ENCODE data around the gene TTC31. TPM values are rescaled to one million over a fixed set of nuclear protein-coding genes. Genes with fewer than 3 reads are reported as not detected.
A peak's percentile ranks its signal among the peaks of the same experiment; 100 is the strongest.
"Not testable (repeated sequence)": the region's sequence is repeated elsewhere in the genome, so short reads cannot be mapped to it uniquely, and the experiment has no call there.

The TTC31 gene
- total RNA-seq = 10 to 100 TPM; 30.3 to 35.0 TPM

DNA sequence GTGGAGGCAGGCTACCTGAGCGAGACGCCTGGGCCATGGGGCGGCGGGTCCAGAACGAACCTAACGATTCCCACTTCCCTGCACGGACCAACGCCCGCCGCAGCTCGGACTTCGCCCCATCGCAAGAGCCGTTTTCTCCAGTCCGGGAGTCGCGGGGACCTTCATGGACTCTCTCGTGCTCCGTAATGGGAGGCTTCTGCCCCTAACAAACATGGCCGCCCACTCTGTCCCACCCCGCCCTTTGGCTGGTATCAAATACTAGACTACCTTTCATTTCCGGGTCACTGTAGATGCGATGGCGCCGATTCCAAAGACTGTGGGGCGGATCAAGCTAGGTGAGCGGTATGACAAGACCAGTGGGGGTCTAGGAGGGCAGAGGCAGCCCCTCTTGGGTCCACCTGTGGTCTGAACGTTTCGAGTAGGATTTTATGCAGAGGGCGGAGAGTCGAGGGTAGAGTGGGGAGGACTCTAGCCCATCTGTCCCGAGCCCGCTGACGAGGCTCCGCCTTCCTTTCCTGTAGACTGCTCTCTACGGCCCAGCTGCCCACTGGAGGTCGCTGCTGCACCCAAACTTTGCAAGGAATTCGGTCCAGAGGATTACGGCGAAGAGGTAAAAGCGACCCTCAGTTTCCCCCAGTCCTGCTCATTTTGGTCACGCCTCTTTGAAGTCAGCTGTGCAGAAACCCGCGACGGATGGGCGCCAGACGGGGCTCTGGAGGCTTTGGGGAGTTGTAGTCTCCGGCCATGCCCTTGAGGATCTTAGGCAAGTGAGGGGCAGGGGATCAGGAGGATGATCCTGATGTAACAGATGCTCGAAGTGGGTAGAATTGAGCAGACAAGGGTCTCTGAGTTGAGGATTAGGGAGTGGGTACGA, at the start of gene TTC31, which contains the start of gene CCDC142:
TTC31 (plus strand) TSS at position 281 of the 874 bp plus-strand sequence; CDS start at position 296, 15 bp downstream.
CCDC142 (minus strand) TSS at position 198 of the 874 bp plus-strand sequence; CDS start at position 37, 161 bp downstream.
- H3K27ac Mint-ChIP-seq = peak within 1 kb of the TSS; percentile 87 to 97
- DNase-seq (ENCODE audit: low spot score in 2 of 2) (peak; percentile 89 to 93), ATAC-seq (peak; percentile 93 to 94)

DNA sequence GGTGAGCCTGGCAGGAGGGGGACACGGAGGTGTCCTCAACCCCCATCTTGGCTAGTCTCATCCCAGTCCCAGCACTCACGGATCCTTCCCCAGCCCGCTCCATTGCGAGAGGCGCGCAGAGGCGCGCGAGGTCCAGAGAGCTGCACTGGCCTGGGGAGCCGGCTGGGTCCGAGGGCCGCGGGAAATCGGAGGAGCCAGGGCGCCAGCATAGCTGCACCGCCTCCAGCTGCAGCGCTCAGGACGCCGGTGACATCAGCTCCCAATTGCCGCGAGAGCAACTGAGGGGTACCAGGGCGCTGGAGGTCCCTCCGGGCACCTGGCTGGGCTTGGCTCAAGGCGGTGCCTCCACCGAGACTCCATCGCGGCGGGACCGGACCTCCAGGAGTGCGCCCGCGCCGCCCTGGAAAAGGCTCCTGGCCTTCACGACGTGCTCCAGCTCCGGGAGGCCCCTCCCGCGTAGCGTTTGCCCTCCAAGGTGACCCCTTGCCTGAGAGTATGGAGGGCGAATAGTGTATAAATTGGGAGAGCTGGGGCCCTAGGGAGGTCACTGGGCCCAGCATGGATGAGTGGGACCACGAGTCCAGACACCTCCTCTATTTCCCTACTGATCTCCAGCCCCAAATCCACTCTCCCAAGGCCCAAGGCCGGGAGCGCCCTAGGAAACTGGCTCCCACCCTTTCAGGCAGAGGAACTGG, 46.6 kb upstream of the TTC31 start:
- no peak overlapping the region for H3K27ac Mint-ChIP-seq
- H3K9me3 Mint-ChIP-seq = no peaks in the 10 kb centered on the region
- H3K36me3 Mint-ChIP-seq = no peaks in the 10 kb centered on the region
- no peak for ATAC-seq
- no peak for DNase-seq (ENCODE audit: low spot score in 2 of 2)

More for the DNA sequence above, at the start of gene TTC31, which contains the start of gene CCDC142:
- H3K9me3 Mint-ChIP-seq = no peaks in the 10 kb centered on the region
- H3K36me3 Mint-ChIP-seq = peaks cover 17 to 24% of the 10 kb centered on the region in 2 donors

DNA sequence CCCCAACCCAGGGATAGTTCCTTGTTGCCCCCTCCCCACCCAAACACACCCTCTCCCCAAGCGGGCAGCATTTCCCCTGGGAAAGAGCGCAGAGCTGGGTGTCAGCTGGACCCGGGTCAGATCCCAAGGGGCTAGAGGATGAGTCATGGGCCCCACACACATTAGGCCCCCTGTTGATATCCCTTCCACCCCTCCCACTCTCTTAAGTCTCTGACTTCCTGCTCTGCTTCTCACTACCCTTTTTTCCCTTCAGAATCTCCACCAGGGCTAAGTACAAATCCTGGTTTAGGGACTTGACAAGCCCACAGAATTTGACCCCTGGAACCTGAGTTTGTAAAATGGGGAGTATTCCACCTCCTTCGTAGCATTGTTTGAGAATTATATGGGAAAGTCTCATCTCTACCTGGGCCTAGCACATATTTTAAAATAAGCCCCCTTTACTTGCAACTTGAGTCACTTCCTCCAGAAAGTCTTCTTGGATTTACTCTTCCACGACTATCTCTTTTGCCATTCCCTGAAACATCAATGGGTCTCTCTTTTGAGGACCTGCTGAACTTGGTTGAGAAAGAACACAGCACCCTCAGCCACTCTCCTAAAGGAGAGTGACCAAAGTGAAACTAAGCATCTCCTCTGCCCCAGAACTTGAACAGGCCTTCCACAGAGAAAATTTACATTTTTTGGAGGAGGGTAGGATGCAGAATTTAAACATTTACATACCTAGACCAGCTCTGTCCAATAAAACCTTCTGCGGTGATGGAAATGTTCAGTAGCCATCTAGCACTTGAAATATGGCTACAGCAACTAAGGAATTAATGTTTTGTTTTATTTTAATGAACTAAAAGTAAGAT, 45.8 kb upstream of the TTC31 start:
- DNase-seq (ENCODE audit: low spot score in 2 of 2) (no peak), ATAC-seq (no peak)
- Mint-ChIP-seq H3K9me3 (no peaks in the 10 kb centered on the region), H3K27ac (no peak overlapping the region), H3K36me3 (peaks cover 0 to under 1% of the 10 kb centered on the region in 2 donors)

DNA sequence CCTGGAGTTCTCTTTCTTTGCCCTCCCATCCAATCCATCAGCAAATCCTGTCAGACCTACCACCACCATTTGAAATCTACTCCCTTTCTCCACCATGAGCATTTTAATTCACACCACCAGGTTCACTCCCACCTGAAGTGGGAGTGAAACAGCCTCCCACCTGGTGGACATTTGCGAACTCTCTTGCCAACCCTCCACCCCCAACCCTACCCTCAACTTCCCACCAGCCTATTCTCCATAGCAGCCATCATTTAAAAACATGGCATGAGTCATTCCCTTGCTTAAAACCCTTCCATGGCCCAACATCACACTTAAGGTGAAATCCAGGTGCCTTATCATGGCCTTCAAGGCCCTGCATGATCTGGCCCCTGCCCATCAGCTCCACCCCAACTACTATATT, 44.6 kb upstream of the TTC31 start:
- no peaks in the 10 kb centered on the region for H3K9me3 Mint-ChIP-seq

DNA sequence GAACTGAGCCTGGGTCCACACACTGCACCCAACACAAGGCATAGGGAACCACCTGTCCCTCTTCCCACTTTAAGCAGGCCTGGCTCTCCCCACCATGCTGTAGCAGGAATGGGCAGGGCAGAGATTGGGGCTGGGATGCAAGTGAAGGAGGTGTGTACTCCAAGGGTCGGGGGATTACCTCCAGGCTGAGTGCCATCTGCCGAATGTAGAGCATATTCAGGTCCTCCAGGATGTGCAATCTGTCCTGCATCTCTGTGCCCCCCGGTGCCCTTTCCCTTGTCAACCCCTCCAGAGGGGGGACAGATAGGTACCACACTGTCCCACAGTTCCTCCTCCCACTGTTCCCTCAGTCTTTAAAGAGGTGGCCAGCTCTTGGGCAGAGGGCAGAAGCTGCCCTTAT, 43.5 kb upstream of the TTC31 start:
- Mint-ChIP-seq H3K36me3 (peaks cover 0 to 5% of the 10 kb centered on the region in 2 donors), H3K9me3 (no peaks in the 10 kb centered on the region), H3K27ac (no peak overlapping the region)
- ATAC-seq (no peak), DNase-seq (ENCODE audit: low spot score in 2 of 2) (no peak)

More for the DNA sequence above, 44.6 kb upstream of the TTC31 start:
- ATAC-seq = no peak
- DNase-seq (ENCODE audit: low spot score in 2 of 2) = no peak
- Mint-ChIP-seq H3K36me3 (peaks cover 0 to 5% of the 10 kb centered on the region in 2 donors), H3K27ac (no peak overlapping the region)

DNA sequence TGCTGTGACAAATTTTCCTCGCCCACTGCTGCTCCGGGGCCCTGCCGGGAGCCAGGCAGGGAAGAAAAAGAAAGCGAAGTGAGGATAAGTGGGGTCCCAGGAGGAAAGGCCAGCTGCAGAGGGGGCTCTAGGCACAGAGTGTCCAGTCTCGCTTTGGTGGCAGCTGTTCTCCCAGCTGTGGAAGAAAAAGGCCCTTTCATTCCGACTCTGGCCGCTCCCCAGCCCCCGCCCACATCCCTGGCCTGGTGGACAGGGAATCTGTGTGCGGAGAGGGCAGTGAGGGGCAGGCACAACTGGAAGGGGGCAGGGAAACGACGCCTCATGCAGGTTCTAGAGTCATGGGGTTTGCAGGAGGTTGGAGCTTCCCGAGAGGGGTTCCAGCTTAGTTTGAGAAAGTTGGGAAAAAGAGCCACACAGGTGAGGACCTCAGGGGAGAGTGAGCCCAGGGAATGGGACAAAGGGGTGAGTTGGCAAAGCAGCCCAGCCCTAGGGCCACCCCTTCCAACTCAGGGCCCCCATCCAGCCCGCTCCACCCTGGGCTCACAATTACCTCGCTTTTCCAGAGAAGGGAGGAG, 43.0 kb upstream of the TTC31 start:
- peaks cover 0 to 5% of the 10 kb centered on the region in 2 donors for H3K36me3 Mint-ChIP-seq
- no peak overlapping the region for H3K27ac Mint-ChIP-seq
- DNase-seq (ENCODE audit: low spot score in 2 of 2) (no peak), ATAC-seq (no peak)
- H3K9me3 Mint-ChIP-seq = no peaks in the 10 kb centered on the region

DNA sequence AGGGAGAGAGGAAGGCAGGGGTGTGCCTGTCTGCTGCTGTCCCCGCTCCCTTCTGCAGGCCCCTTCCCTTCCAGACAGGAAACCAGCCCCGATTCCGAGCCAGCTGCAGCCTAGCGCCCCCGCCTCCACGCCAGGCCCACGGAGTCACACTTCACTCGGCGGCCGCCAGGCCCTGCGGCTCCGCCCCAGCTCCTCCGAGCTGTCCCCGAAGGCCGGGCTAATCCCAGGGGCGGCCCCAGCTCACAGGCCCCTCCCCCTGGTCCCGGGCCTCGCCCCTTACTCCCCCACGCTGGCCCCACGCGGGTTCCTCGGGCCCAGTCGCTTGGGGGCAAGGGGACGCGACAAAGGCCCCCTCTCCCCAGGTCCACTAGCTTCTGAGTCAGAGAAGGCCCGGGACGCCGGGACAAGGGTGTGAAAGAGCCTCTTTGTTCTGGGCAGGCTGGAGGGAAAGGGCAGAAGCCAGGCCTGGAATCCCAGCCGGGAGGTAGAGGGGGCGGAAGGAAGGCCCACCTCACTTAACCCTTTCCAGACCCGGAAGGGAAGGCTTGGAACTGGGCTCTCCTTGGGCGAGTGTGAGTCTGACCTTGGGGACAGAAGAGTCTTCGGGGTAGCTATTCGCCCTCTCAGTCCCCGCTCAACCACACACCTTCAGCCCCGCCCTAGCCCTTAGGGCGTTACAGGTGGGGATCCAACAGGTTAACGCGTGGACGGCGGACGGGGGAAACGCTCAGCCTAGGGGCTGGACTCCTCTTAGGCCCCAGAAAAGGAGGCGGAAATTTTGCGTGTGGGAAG, 42.3 kb upstream of the TTC31 start:
- Mint-ChIP-seq H3K9me3 (no peaks in the 10 kb centered on the region), H3K36me3 (peaks cover 0 to 5% of the 10 kb centered on the region in 2 donors), H3K27ac (peak overlapping the region in 1 of 2 donors; percentile 14)
- DNase-seq (ENCODE audit: low spot score in 2 of 2) = peak in 1 of 2 donors; percentile 59
- ATAC-seq = peak; percentile 58 to 90

DNA sequence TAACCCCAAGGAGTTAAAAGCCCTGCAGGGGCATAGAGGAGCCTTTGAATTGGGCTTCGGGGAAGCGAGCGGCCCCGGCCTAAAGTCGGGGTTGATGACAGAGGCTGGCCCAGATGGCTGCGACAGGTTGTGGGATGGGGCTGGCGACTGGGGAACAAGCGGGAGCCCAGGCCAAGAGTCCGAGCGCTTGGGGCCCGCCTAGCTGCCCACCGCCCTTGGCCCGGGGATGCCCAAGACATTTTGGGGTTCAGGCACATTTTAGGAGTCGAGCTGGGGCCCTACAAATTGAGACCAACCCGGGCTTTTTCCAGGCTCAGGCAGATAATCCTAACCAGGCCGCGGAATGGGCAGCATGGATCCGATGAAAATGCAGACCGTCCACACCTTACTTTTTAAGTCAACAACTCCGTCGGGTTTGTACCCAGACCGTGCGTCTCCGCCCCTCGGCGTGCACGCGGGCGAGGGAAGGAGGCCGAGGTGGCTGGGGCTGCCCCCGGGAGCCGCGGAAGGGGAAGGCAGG, 41.7 kb upstream of the TTC31 start:
- Mint-ChIP-seq H3K27ac (no peak overlapping the region), H3K36me3 (peaks cover 0 to 5% of the 10 kb centered on the region in 2 donors), H3K9me3 (no peaks in the 10 kb centered on the region)
- ATAC-seq (no peak), DNase-seq (ENCODE audit: low spot score in 2 of 2) (no peak)

DNA sequence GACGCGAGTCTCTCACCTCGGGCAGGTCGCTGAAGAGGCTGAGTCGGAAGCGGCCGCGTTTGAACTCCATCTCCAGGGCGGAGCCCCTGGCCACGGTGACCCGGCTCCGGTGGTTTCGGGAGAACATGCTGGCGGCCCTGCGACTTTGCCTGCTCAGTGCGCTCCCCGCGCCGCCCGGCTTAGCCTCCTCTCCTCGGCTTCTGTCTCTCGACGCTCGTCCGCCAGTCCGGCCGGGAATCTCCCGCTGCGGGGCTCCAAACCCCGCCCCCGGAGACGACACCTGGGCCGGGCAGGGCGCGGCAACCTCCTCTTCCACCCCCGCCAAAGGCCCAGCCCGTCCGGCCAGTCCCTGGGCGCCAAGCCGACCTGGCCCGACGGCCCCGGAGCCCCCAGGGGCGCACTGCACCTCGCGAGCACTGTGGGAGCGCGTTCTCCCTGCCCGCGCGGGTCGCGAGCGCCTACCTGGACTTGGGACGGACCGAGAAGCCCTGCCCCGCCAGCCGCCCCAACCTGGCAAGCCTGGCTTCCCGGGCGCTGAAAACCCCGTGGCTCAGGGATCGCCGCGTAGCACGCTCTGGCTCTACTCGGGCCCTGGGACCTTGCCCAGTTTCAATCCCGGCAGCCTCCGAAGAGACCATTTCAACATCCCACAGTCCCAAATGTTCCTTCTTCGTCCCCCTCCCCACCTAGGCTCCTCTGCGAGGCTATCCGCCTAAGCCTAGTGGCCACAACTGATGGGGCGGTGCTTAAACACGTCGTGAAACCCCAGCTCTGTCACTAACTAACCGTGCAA, 41.0 kb upstream of the TTC31 start, which contains the start of gene RTKN:
RTKN (minus strand) TSS at position 248 of the 793 bp plus-strand sequence; CDS start at position 127, 121 bp downstream.
- H3K9me3 Mint-ChIP-seq = no peaks in the 10 kb centered on the region
- no peak for DNase-seq (ENCODE audit: low spot score in 2 of 2)

DNA sequence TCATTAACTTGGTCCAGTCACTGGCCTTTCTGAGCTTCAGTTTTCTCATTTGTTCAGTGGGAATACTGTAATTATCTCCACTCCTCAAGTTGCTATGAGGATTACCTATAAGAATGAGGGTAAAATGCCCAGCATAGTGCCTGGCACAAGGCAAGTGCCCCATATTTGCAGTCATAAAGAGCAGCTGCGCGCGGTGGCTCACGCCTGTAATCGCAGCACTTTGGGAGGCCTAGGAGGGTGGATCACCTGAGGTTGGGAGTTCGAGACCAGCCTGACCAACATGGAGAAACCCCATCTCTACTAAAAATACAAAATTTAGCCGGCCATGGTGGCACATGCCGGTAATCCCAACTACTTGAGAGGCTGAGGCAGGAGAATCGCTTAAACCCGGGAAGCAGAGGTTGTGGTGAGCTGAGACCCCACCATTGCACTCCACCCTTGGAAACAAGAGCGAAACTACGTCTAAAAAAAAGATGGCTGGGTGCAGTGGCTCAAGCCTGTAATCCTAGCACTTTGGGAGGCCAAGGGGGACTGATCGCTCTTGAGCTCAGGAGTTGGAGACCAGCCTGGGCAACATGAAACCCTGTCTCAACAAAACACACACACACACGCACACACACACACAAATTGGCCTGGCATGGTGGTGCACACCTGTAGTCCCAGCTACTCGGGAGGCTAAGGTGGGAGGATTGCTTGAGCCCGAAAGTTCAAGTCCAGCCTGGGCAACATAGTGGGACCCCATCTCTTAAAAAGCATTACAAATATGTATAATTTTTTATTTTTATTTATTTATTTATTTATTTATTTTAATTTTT, 40.2 kb upstream of the TTC31 start:
- H3K36me3 Mint-ChIP-seq; DNase-seq (ENCODE audit: low spot score in 2 of 2); H3K9me3 Mint-ChIP-seq; H3K27ac Mint-ChIP-seq; ATAC-seq: not testable (repeated sequence)

More for the DNA sequence above, 41.0 kb upstream of the TTC31 start, which contains the start of gene RTKN:
- peak within 1 kb of the TSS in 1 of 2 donors; percentile 14 for H3K27ac Mint-ChIP-seq
- ATAC-seq = peak; percentile 47 to 86
- H3K36me3 Mint-ChIP-seq = peaks cover 0 to 5% of the 10 kb centered on the region in 2 donors

DNA sequence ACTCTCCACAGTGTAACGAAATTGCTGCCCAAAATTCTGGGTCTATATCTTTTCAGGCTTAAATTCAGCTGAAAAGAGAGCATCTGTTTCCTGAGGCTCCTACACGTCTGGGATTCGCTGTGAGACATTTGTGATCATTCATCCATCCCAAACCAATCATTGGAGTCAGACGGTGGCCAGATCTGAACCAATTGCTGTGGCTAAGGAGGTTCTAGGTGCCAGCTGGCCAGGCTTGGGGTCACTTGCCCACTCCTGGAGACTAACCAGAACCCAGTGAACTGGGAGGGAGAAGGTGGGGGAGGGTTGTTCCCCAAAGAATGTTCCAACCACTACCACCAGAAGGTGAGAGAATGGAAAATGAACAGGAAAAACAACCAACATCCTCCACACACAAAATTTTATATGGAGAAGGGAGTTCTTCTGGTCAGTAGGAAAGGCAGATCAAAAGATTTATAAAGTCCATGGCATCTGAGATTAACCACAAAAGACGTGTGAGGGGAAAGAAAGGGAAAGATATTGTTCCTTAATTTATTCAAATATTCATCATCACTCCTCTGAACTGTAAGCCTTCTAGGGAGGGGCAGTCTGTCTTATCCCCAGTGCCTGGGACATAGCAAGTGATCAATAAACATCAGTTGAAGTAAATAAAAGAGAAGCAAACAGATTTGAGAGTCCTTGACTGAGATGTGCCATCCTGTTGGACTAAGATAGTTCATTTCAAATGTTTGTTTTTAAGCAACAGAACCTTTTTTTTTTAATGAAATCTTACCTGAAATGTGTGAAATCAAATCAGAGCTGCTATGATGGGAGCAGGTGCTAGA, 38.2 kb upstream of the TTC31 start:
- Mint-ChIP-seq H3K27ac (no peak overlapping the region), H3K36me3 (peaks cover 0 to 5% of the 10 kb centered on the region in 2 donors), H3K9me3 (no peaks in the 10 kb centered on the region)
- ATAC-seq = no peak
- no peak for DNase-seq (ENCODE audit: low spot score in 2 of 2)

DNA sequence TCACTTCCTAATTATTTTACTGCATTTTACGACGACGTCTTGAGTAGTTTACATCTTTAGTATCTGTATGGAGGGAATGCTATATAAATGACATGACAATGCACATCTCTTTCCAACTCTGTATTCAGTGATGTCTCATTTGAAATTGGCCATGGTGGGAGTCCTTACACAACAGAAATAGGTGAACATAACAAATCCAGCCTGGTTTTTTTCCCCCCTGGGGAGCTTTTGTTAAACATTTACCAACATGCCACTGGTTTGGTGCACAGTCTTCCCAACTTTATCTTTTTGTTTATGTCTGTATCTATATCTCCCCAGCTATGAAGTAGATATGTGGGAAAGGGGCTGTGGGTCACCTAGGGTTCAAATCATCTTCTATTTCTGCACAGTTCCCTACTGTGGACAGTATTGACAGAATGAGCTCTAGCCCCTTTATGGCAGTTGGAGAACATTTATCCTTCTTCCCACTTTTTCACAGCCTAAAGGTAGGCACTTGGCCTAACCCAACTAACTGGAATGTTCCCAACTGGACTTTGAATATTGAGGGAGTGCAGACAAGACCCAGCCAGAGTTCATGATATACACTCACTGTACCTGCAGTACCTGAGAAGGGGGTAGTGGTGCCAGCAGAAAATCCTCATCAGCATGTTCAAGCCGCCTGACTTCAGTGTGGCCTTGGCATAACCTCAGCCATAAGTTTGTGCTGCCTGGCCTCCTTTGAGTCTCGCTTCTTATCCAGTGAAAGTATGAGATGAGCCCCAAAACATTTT, 35.5 kb upstream of the TTC31 start:
- no peak overlapping the region for H3K27ac Mint-ChIP-seq
- H3K9me3 Mint-ChIP-seq = no peaks in the 10 kb centered on the region
- ATAC-seq (no peak), DNase-seq (ENCODE audit: low spot score in 2 of 2) (no peak)
- H3K36me3 Mint-ChIP-seq = peaks cover 0 to 1% of the 10 kb centered on the region in 2 donors

Measured in activated naive CD4-positive, alpha-beta T cell treated with anti-CD3 and anti-CD28 coated beads, Interleukin-2, amount 50 U/mL, for 72 hours (primary cell).